Ishikawa (cell line): ENCODE data around the gene VPS26A.

ENCODE experiments used
- CEBPB ChIP-seq: IDR thresholded peaks from 2 replicates; pipeline ENCODE4 v1.6.1; 2012
- CREB1 ChIP-seq: IDR thresholded peaks from 2 replicates; pipeline ENCODE4 v1.6.1; 2012; ENCODE audit warnings: low read depth
- EGR1 ChIP-seq: IDR thresholded peaks from 2 replicates; pipeline ENCODE4 v1.6.1; 2012
- EP300 ChIP-seq: IDR thresholded peaks from 2 replicates; pipeline ENCODE4 v1.6.1; 2012; ENCODE audit warnings: borderline replicate concordance
- FOXM1 ChIP-seq: IDR thresholded peaks from 2 replicates; pipeline ENCODE4 v1.6.1; 2012; ENCODE audit warnings: low read depth, borderline replicate concordance
- MAX ChIP-seq: IDR thresholded peaks from 2 replicates; pipeline ENCODE4 v1.6.1; 2012
- NFIC ChIP-seq: IDR thresholded peaks from 2 replicates; pipeline ENCODE4 v1.6.1; 2012
- RAD21 ChIP-seq: IDR thresholded peaks from 2 replicates; pipeline ENCODE4 v1.6.1; 2012; ENCODE audit warnings: low read depth
- TAF1 ChIP-seq: IDR thresholded peaks from 2 replicates; pipeline ENCODE4 v1.6.1; 2012; ENCODE audit warnings: low read depth, mild to moderate bottlenecking
- TCF12 ChIP-seq: IDR thresholded peaks from 2 replicates; pipeline ENCODE4 v1.6.1; 2012; ENCODE audit warnings: low read depth
- TEAD4 ChIP-seq: IDR thresholded peaks from 2 replicates; pipeline ENCODE4 v1.6.1; 2012
- USF1 ChIP-seq: IDR thresholded peaks from 2 replicates; pipeline ENCODE4 v1.6.1; 2012
- YY1 ChIP-seq: IDR thresholded peaks from 2 replicates; pipeline ENCODE4 v1.6.1; 2012; ENCODE audit warnings: low read depth
- ZBTB7A ChIP-seq: IDR thresholded peaks from 2 replicates; pipeline ENCODE4 v1.6.1; 2012; ENCODE audit warnings: low read depth
- TF ChIP-seq, protein P1 (sequence below): IDR thresholded peaks from 2 replicates; pipeline ENCODE4 v1.6.1; 2012; ENCODE audit warnings: low read depth, mild to moderate bottlenecking

VPS26A gene

GRCh38 chr10:69080226-69080625 is 43.8 kb upstream of the VPS26A start:
- TF ChIP-seq, protein P1, sequence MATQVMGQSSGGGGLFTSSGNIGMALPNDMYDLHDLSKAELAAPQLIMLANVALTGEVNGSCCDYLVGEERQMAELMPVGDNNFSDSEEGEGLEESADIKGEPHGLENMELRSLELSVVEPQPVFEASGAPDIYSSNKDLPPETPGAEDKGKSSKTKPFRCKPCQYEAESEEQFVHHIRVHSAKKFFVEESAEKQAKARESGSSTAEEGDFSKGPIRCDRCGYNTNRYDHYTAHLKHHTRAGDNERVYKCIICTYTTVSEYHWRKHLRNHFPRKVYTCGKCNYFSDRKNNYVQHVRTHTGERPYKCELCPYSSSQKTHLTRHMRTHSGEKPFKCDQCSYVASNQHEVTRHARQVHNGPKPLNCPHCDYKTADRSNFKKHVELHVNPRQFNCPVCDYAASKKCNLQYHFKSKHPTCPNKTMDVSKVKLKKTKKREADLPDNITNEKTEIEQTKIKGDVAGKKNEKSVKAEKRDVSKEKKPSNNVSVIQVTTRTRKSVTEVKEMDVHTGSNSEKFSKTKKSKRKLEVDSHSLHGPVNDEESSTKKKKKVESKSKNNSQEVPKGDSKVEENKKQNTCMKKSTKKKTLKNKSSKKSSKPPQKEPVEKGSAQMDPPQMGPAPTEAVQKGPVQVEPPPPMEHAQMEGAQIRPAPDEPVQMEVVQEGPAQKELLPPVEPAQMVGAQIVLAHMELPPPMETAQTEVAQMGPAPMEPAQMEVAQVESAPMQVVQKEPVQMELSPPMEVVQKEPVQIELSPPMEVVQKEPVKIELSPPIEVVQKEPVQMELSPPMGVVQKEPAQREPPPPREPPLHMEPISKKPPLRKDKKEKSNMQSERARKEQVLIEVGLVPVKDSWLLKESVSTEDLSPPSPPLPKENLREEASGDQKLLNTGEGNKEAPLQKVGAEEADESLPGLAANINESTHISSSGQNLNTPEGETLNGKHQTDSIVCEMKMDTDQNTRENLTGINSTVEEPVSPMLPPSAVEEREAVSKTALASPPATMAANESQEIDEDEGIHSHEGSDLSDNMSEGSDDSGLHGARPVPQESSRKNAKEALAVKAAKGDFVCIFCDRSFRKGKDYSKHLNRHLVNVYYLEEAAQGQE = no peak
- no peak for TF ChIP-seq YY1
- no peak for TF ChIP-seq RAD21
- TF ChIP-seq TEAD4 = no peak
- TF ChIP-seq ZBTB7A = no peak
- TF ChIP-seq MAX = no peak
- TF ChIP-seq NFIC = no peak
- no peak for TF ChIP-seq TCF12
- TF ChIP-seq EGR1 = no peak
- TF ChIP-seq FOXM1 = no peak
- TF ChIP-seq EP300 = no peak

DNA sequence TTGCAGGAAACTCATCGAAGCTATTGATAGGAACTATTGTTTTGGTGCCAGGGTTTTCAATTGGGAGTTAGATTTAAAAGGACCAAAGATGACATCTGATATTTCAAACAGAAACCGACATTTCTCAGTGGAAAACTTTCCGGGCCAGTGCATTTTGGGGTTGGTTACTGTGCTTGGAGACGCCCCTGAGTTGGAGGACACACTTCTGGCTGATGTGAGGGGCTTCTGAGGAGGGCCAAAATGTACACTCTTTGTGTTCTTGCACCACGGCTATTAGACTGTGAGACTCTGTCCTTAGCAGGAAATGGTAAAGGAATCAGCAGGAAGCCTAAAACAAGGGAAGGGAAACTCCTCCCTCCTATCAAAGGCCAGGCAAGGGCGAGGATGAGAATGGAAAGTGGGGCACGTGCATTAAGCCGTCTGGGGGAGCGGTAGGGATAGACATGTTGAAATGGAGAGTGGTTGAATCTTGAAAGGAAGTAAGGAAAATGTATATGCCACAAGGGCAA is 37.9 kb upstream of the VPS26A start:
- TF ChIP-seq TCF12 = no peak
- no peak for TF ChIP-seq TAF1
- TF ChIP-seq MAX = no peak
- TF ChIP-seq EP300 = no peak
- no peak for TF ChIP-seq CREB1
- TF ChIP-seq CEBPB = no peak
- no peak for TF ChIP-seq EGR1
- no peak for TF ChIP-seq ZBTB7A
- no peak for TF ChIP-seq FOXM1
- TF ChIP-seq YY1 = no peak
- TF ChIP-seq USF1 = no peak
- TF ChIP-seq TEAD4 = no peak
- no peak for TF ChIP-seq NFIC
- TF ChIP-seq RAD21 = no peak
- TF ChIP-seq, protein P1 = no peak

- TF ChIP-seq TEAD4 = no peak
- TF ChIP-seq EGR1 = no peak
Observed at GRCh38 chr10:69087590-69088470, 36.1 kb upstream of the VPS26A start, which contains the start of gene SRGN. TSS of gene SRGN (plus strand) at chr10:69088103. CDS start at chr10:69088158, 55 bp downstream.

DNA sequence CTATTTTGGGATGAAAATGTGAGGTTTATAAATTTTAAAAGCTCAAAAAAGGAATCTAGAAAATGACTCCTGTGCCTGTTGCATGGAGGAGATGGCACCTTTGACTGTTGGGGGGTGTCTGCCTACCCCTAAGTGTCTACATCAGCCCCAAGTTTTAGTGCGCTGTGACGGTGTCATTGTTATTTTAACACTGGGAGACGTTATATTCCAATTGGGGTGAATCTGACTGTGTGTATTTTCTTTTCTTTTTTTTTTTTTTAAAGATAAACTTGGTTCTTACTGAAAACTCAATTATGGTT is 35.6 kb upstream of the VPS26A start:
- TF ChIP-seq CREB1 (no peak), EGR1 (no peak), TCF12 (no peak), RAD21 (no peak), MAX (no peak), FOXM1 (no peak), ZBTB7A (no peak), TAF1 (no peak), USF1 (no peak), YY1 (no peak), CEBPB (no peak), EP300 (no peak), TEAD4 (no peak), NFIC (no peak)
- TF ChIP-seq, protein P1 = no peak
